ENCODE results near the gene CYB5B. TPM values are rescaled to one million over a fixed set of nuclear protein-coding genes. Genes with fewer than 3 reads are reported as not detected.

The CYB5B gene, protein sequence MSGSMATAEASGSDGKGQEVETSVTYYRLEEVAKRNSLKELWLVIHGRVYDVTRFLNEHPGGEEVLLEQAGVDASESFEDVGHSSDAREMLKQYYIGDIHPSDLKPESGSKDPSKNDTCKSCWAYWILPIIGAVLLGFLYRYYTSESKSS
- 10 to 100 TPM; 29.1 to 74.0 (median 46.6) TPM for total RNA-seq

- TF ChIP-seq CTCF (IDR thresholded peaks at IDR 0.05; ENCODE audit: low read depth), result no peak
Observed at GRCh38 chr16:69424053-69424934, at the start of gene CYB5B. CYB5B (plus strand) TSS chr16:69424619; CDS start chr16:69424684, 65 bp downstream.

DNA sequence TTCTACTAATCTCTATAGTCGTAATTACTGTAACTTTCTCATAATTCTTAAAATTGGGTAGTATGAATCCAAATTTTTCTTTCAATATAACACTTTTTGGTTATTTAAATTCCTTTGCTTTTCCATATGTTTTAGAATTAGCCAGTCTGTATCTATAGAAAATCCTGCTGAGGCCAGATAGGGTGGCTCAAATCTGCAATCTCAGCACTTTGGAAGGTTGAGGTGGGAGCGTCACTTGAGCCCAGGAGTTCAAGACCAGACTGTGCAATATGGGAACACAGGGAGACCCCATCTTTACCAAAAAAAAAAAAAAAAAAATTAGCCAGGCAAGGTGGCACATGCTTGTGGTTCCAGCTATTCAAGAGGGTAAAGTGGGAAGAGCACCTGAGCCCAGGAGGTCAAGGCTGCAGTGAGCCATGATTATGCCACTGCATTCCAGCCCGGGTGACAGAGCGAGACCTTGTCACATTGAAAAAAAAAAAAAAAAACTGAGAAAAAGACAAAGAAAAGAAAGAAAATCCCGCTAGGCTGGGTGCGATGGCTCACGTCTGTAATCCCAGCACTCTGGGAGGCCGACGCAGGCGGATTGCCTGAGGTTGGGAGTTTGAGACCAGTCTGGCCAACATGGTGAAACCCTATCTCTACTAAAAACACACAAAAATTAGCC lies 47.9 kb upstream of the CYB5B start:
- TF ChIP-seq CTCF (IDR thresholded peaks at IDR 0.05; ENCODE audit: low read depth), result no peak

DNA sequence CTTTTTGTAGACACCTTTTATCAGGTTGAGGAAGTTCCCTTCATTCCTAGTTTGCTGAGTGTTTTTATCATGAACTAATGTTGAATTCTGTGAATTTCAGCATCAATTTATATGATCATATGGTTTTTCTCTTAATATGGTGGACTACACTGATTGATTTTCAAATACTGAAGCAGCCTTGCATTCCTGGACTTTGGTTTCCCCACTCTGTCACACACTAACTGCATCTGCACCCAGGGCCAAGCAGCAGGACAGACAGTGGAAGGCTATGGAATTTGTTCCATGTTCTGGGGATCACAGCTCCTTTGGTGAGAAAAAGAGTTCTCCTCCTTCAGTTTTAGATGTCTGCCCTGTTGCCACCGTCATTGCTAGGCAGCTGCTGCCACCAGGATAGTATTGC lies 46.4 kb upstream of the CYB5B start:
- no peak for TF ChIP-seq CTCF (IDR thresholded peaks at IDR 0.05; ENCODE audit: low read depth)

DNA sequence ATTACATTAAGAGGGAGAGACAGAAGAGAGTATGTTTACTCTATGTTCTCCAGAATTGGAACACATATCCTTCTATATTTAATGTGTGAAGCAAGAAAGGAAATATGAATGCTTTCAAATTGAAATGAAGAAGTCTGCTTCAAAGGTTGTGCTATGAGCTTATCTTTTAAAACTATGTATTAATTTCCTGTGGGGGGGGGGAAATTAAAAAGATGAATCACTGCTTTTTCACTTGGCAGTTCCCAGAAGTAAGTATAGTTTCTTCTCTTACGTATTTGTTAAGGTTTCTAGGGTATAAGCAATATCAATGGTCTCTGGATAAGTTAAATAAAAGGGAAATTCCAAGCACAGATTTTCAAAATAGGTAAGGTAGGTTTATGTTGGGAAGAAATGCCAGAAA lies 45.7 kb upstream of the CYB5B start:
- no peak for TF ChIP-seq CTCF (IDR thresholded peaks at IDR 0.05; ENCODE audit: low read depth)

DNA sequence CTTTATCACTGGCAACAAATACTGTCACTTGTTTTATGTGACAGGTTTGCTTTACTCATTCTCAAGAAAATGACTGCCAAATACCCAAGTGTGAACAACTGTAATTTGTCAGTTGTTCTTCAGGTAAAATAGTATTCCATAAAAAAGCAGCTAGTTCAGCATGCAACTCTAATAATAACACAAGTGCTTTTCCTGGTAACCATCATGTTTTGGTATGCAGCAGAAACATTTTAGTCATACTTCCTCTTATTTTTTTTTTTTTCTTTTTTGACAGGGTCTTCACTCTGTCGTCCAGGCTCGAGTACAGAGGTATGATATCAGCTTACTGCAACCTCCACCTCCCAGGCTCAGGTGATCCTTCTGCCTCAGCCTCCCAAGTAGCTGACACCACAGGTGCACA lies 43.2 kb upstream of the CYB5B start:
- no peak for TF ChIP-seq CTCF (IDR thresholded peaks at IDR 0.05; ENCODE audit: low read depth)

DNA sequence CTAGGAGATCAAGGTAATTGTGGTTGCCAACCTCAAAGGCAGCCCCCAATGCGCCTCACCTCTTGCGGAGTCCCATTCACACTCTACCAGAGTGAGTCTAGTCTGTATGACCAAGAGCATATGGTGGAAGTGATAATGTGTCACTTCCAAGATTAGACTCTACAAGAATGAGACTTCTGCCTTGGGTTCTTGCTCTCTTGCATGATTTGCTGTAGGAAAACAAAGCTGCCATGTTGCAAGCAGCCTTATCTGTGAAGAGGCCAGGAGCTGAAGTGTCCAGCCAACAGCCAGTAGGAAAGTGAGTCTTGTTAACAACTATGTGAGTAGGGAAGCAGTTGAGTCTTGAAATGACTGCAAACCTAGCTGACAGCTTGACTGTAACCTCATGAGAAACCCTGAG lies 42.0 kb upstream of the CYB5B start:
- no peak for TF ChIP-seq CTCF (IDR thresholded peaks at IDR 0.05; ENCODE audit: low read depth)

GRCh38 chr16:69384974-69385373 lies 39.4 kb upstream of the CYB5B start:
- no peak for TF ChIP-seq CTCF (IDR thresholded peaks at IDR 0.05; ENCODE audit: low read depth)

All from subcutaneous adipose tissue (tissue), 4 donors.